Measurements from ENCODE around the gene PLEKHA7.

PLEKHA7 gene

GRCh38 chr11:16982256-16982671, 31.9 kb downstream of the PLEKHA7 start:
- no peak for ATAC-seq
- TF ChIP-seq PATZ1 (CRISPR knock-in tag; IDR thresholded peaks at IDR 0.05; ENCODE audit: borderline replicate concordance) (no peak), ISL1 (CRISPR knock-in tag; IDR thresholded peaks at IDR 0.05) (no peak), TOX (CRISPR knock-in tag; IDR thresholded peaks at IDR 0.05; ENCODE audit: borderline replicate concordance) (no peak), ZFP30 (CRISPR knock-in tag; IDR thresholded peaks at IDR 0.05) (no peak), ARNTL (CRISPR knock-in tag; IDR thresholded peaks at IDR 0.05; ENCODE audit: borderline replicate concordance, low read depth) (no peak), ZNF8 (CRISPR knock-in tag; IDR thresholded peaks at IDR 0.05) (no peak), RARB (CRISPR knock-in tag; IDR thresholded peaks at IDR 0.05) (no peak), TSHZ2 (CRISPR knock-in tag; IDR thresholded peaks at IDR 0.05) (no peak), BACH2 (CRISPR knock-in tag; IDR thresholded peaks at IDR 0.05; ENCODE audit: borderline replicate concordance) (no peak), GLIS3 (CRISPR knock-in tag; IDR thresholded peaks at IDR 0.05) (no peak), ESRRG (CRISPR knock-in tag; IDR thresholded peaks at IDR 0.05) (no peak), ZNF565 (CRISPR knock-in tag; conservative IDR thresholded peaks at IDR 0.05; ENCODE audit: low read depth) (no peak), ZFP3 (CRISPR knock-in tag; IDR thresholded peaks at IDR 0.05) (no peak)

- TF ChIP-seq ZC3H10 (CRISPR knock-in tag; IDR thresholded peaks at IDR 0.05), result no peak
- TF ChIP-seq ARNTL (CRISPR knock-in tag; IDR thresholded peaks at IDR 0.05; ENCODE audit: borderline replicate concordance, low read depth), result no peak
- no peak for TF ChIP-seq CSDC2 (CRISPR knock-in tag; IDR thresholded peaks at IDR 0.05)
- no peak for TF ChIP-seq CREB5 (CRISPR knock-in tag; IDR thresholded peaks at IDR 0.05; ENCODE audit: low read depth)
- TF ChIP-seq ZNF70 (CRISPR knock-in tag; IDR thresholded peaks at IDR 0.05), result no peak
- TF ChIP-seq ESRRG (CRISPR knock-in tag; IDR thresholded peaks at IDR 0.05), result no peak
- TF ChIP-seq GLIS3 (CRISPR knock-in tag; IDR thresholded peaks at IDR 0.05), result no peak
- TF ChIP-seq PPARA (CRISPR knock-in tag; IDR thresholded peaks at IDR 0.05; ENCODE audit: borderline replicate concordance), result no peak
- TF ChIP-seq OSR1 (CRISPR knock-in tag; IDR thresholded peaks at IDR 0.05), result no peak
- no peak for TF ChIP-seq ZNF8 (CRISPR knock-in tag; IDR thresholded peaks at IDR 0.05)
- TF ChIP-seq POU6F1 (CRISPR knock-in tag; IDR thresholded peaks at IDR 0.05; ENCODE audit: borderline replicate concordance, low read depth), result no peak
- TF ChIP-seq ISL1 (CRISPR knock-in tag; IDR thresholded peaks at IDR 0.05), result no peak
- no peak for TF ChIP-seq ZNF565 (CRISPR knock-in tag; conservative IDR thresholded peaks at IDR 0.05; ENCODE audit: low read depth)
- no peak for TF ChIP-seq TOX (CRISPR knock-in tag; IDR thresholded peaks at IDR 0.05; ENCODE audit: borderline replicate concordance)
These were observed 32.5 kb downstream of the PLEKHA7 start for GRCh38 chr11:16981651-16982194.

GRCh38 chr11:16979703-16980622, 34.3 kb downstream of the PLEKHA7 start:
- ATAC-seq, result no peak
- TF ChIP-seq SNAI2 (CRISPR knock-in tag; IDR thresholded peaks at IDR 0.05), result no peak
- TF ChIP-seq ZNF8 (CRISPR knock-in tag; IDR thresholded peaks at IDR 0.05), result no peak
- TF ChIP-seq TSHZ2 (CRISPR knock-in tag; IDR thresholded peaks at IDR 0.05), result no peak
- TF ChIP-seq RARB (CRISPR knock-in tag; IDR thresholded peaks at IDR 0.05), result no peak
- no peak for TF ChIP-seq OSR1 (CRISPR knock-in tag; IDR thresholded peaks at IDR 0.05)
- no peak for TF ChIP-seq PPARA (CRISPR knock-in tag; IDR thresholded peaks at IDR 0.05; ENCODE audit: borderline replicate concordance)
- TF ChIP-seq CSRNP3 (CRISPR knock-in tag; IDR thresholded peaks at IDR 0.05), result no peak
- no peak for TF ChIP-seq ZFP30 (CRISPR knock-in tag; IDR thresholded peaks at IDR 0.05)
- TF ChIP-seq ZC3H10 (CRISPR knock-in tag; IDR thresholded peaks at IDR 0.05), result no peak
- TF ChIP-seq TCF4 (CRISPR knock-in tag; IDR thresholded peaks at IDR 0.05; ENCODE audit: borderline replicate concordance), result no peak
- TF ChIP-seq ZNF70 (CRISPR knock-in tag; IDR thresholded peaks at IDR 0.05), result no peak
- TF ChIP-seq TOX (CRISPR knock-in tag; IDR thresholded peaks at IDR 0.05; ENCODE audit: borderline replicate concordance), result no peak
- no peak for TF ChIP-seq ZNF565 (CRISPR knock-in tag; conservative IDR thresholded peaks at IDR 0.05; ENCODE audit: low read depth)
- no peak for TF ChIP-seq ZFP3 (CRISPR knock-in tag; IDR thresholded peaks at IDR 0.05)
- TF ChIP-seq ESRRG (CRISPR knock-in tag; IDR thresholded peaks at IDR 0.05), result no peak

More at GRCh38 chr11:16981651-16982194, 32.5 kb downstream of the PLEKHA7 start:
- no peak; the same call in 1 of the 3 replicates for ATAC-seq

All from SK-N-SH treated with all-trans-retinoic acid at 6 μM for 48 hours (cell line).